A549 (cell line): ENCODE results near the gene WNT3A. TPM values are rescaled to one million over a fixed set of nuclear protein-coding genes. Genes with fewer than 3 reads are reported as not detected.

Source experiments
- ATAC-seq, 2 experiments: fragments of 200-7000 bp in 1 of 2; fragments of >200 bp in 1 of 2; cut with Nextera tagmentation in 1 of 2; cut with Tn5 transposase in 1 of 2; 3 replicates each; pipeline versions ENCODE4 v1.8.0 to v1.9.1; 2018 to 2020; ENCODE audit warnings: mild to moderate bottlenecking in 1 of 2, moderate library complexity in 1 of 2
- CTCF ChIA-PET: fragments of 300-600 bp; sonication (Branson Sonifier 250); formaldehyde crosslinking; extraction: SDS; loops from one replicate; lab custom pipeline; 2021; ENCODE audit warnings: antibody characterized with exemption, inconsistent platforms; lab: Yijun Ruan, JAX
- POLR2A ChIA-PET: fragments of 350-600 bp; formaldehyde crosslinking; extraction: SDS; loops from one replicate; lab custom pipeline; 2021; ENCODE audit warnings: antibody characterized with exemption, inconsistent platforms; lab: Yijun Ruan, JAX
- DNase-seq, 2 experiments: peaks; one replicate each; pipeline versions ENCODE4 v3.0.0 to v3.0.0-alpha.2; 2011 to 2016; ENCODE audit warnings: low read depth in 1 of 2, low spot score in 1 of 2
- FAIRE-seq: peaks from 2 replicates; lab custom pipeline; 2011; peaks lifted over from hg19 to GRCh38; lab: Jason Lieb, UNC
- H3K27ac ChIP-seq, 2 experiments: fragments of >200 bp; sonication (Bioruptor Twin); formaldehyde crosslinking; 3 replicates each; pipeline ENCODE4 v1.5.1; 2016 to 2017
- H3K4me1 ChIP-seq: fragments of >200 bp; sonication (Bioruptor Twin); formaldehyde crosslinking; 3 replicates; pipeline ENCODE4 v1.6.1; 2016
- H3K4me2 ChIP-seq: fragments of >200 bp; sonication (Bioruptor Twin); formaldehyde crosslinking; 3 replicates; pipeline ENCODE4 v1.6.1; 2016
- H3K4me3 ChIP-seq: fragments of >200 bp; sonication (Bioruptor Twin); formaldehyde crosslinking; 3 replicates; pipeline ENCODE4 v1.5.1; 2016
- H3K9me3 ChIP-seq: fragments of >200 bp; sonication (Bioruptor Twin); formaldehyde crosslinking; 3 replicates; pipeline ENCODE4 v1.6.1; 2016
- CBX2 ChIP-seq: fragments of 200-600 bp; sonication (generic); IDR thresholded peaks from 2 replicates; pipeline ENCODE4 v1.6.1; 2016; ENCODE audit warnings: low read depth, mild to moderate bottlenecking, borderline replicate concordance
- E2F6 ChIP-seq: IDR thresholded peaks from 2 replicates; pipeline ENCODE4 v1.6.1; 2012; ENCODE audit warnings: low read depth, borderline replicate concordance
- EHF ChIP-seq: fragments of 250-450 bp; sonication (Bioruptor Pico); IDR thresholded peaks from 2 replicates; pipeline ENCODE4 v1.5.0; 2020; ENCODE audit warnings: mild to moderate bottlenecking
- EHMT2 ChIP-seq: fragments of 200-600 bp; sonication (generic); IDR thresholded peaks from 2 replicates; pipeline ENCODE4 v1.6.1; 2016; ENCODE audit warnings: antibody characterized with exemption, low read depth, mild to moderate bottlenecking, moderate library complexity
- ELK1 ChIP-seq: fragments of 150-350 bp; IDR thresholded peaks from 2 replicates; pipeline ENCODE4 v1.6.1; 2014; ENCODE audit warnings: low read depth, mild to moderate bottlenecking, low read length
- FOSL2 ChIP-seq, 2 experiments: fragments of 450-650 bp in 1 of 2; fragments of >200 bp in 1 of 2; sonication (Bioruptor Twin) in 1 of 2; formaldehyde crosslinking; IDR thresholded peaks; 2 replicates each; pipeline versions ENCODE4 v1.5.0 to v1.6.1; 2016 to 2020; ENCODE audit warnings: mild to moderate bottlenecking in 1 of 2, moderate library complexity in 1 of 2
- HEYL ChIP-seq: fragments of 250-450 bp; sonication (Bioruptor Pico); IDR thresholded peaks from 2 replicates; pipeline ENCODE4 v1.8.0; 2021; ENCODE audit warnings: mild to moderate bottlenecking, moderate library complexity
- HOXB5 ChIP-seq: fragments of 250-450 bp; sonication (Bioruptor Pico); IDR thresholded peaks from 2 replicates; pipeline ENCODE4 v1.5.0; 2020; ENCODE audit warnings: mild to moderate bottlenecking, moderate library complexity
- JUN ChIP-seq, 2 experiments: fragments of >200 bp; sonication (Bioruptor Twin); formaldehyde crosslinking; IDR thresholded peaks; 2 replicates in 1 of 2; 3 replicates in 1 of 2; pipeline ENCODE4 v1.6.1; 2016 to 2017
- KDM5A ChIP-seq: fragments of 200-600 bp; sonication (generic); IDR thresholded peaks from 2 replicates; pipeline ENCODE4 v1.6.1; 2016; ENCODE audit warnings: antibody characterized with exemption, mild to moderate bottlenecking
- MYC ChIP-seq: IDR thresholded peaks from 2 replicates; pipeline ENCODE4 v1.6.1; 2012; ENCODE audit warnings: mild to moderate bottlenecking, inconsistent platforms, low read length, improper control_type of control experiment, borderline replicate concordance
- NPAS2 ChIP-seq: fragments of 250-450 bp; sonication (Bioruptor Pico); IDR thresholded peaks from 2 replicates; pipeline ENCODE4 v1.8.0; 2022; ENCODE audit warnings: mild to moderate bottlenecking, moderate library complexity, borderline replicate concordance
- RCOR1 ChIP-seq: fragments of 150-350 bp; IDR thresholded peaks from 2 replicates; pipeline ENCODE4 v1.6.1; 2014; ENCODE audit warnings: antibody characterized with exemption, low read length, low read depth
- REST ChIP-seq: fragments of 200-600 bp; sonication (generic); IDR thresholded peaks from 2 replicates; pipeline ENCODE4 v1.6.1; 2016; ENCODE audit warnings: antibody characterized with exemption, mild to moderate bottlenecking, moderate library complexity
- RNF2 ChIP-seq: fragments of 200-600 bp; sonication (generic); IDR thresholded peaks from 2 replicates; pipeline ENCODE4 v1.6.1; 2016; ENCODE audit warnings: low read depth, mild to moderate bottlenecking, antibody characterized with exemption, moderate library complexity, borderline replicate concordance
- ZC3H11A ChIP-seq: fragments of 450-650 bp; IDR thresholded peaks from 2 replicates; pipeline ENCODE4 v1.6.1; 2014; ENCODE audit warnings: antibody characterized with exemption, mild to moderate bottlenecking
- ZFP36 ChIP-seq: fragments of 450-650 bp; IDR thresholded peaks from 2 replicates; pipeline ENCODE4 v1.6.1; 2014; ENCODE audit warnings: borderline replicate concordance; ENCODE audit not compliant: partially characterized antibody
- WGBS: methylation state at CpG from one replicate; pipeline ENCODE4 v1.1.6; 2017; ENCODE audit errors: missing lambda C conversion rate; 5-methylcytosine and 5-hydroxymethylcytosine counted together
- polyA plus RNA-seq, 4 experiments: library from polyadenylated mRNA; depleted of rRNA in 3 of 4; stranded (reverse); fragments of >200 nt; fragmentation: RNase III in 1 of 4; extraction: RNeasy Plus Mini Kit Qiagen cat#74134 plus additional on column Dnase treatment in 1 of 4; gene quantifications; 2 replicates in 3 of 4; 3 replicates in 1 of 4; pipeline ENCODE4 v1.2.3, GENCODE V29; 2011 to 2017
- TF ChIP-seq, protein P1 (sequence below): IDR thresholded peaks from 2 replicates; pipeline ENCODE4 v1.6.1; 2012
- TF ChIP-seq, protein P2 (sequence below): fragments of 250-450 bp; sonication (Bioruptor Pico); IDR thresholded peaks from 2 replicates; pipeline ENCODE4 v1.5.0; 2020; ENCODE audit warnings: low read depth, mild to moderate bottlenecking, moderate library complexity

The WNT3A gene
- polyA plus RNA-seq, 2 of the 4 experiments (the other 2 are of a cell fraction) = not detected

DNA sequence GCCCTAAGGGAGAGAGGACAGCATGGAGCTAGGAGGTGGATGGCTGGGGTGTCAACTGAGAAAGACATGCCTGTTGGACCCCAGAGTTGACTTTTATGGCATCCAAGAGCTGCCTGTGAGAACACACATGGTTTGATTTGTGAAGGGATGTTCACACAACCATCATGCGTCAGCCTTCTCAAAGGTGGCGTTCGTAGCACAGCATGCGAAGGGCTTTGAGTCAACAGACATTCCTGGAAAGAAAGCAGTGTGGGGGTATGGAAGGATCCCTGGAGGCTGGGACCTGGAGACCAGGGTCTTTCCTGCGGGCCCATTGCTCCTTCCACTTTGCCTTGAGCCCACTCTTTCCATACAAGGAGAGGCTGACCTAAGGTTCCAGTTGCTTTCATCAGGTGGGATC, 6.4 kb upstream of the WNT3A start:
- 79% methylated on average over 5 of the region's 5 CpGs for WGBS
- TF ChIP-seq RNF2 = no peak
- TF ChIP-seq, protein P1, sequence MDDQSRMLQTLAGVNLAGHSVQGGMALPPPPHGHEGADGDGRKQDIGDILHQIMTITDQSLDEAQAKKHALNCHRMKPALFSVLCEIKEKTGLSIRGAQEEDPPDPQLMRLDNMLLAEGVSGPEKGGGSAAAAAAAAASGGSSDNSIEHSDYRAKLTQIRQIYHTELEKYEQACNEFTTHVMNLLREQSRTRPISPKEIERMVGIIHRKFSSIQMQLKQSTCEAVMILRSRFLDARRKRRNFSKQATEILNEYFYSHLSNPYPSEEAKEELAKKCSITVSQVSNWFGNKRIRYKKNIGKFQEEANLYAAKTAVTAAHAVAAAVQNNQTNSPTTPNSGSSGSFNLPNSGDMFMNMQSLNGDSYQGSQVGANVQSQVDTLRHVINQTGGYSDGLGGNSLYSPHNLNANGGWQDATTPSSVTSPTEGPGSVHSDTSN = no peak
- TF ChIP-seq HEYL (CRISPR knock-in tag) = no peak
- no peak for TF ChIP-seq MYC
- TF ChIP-seq FOSL2 (IDR thresholded peaks at IDR 0.05) = no peak
- TF ChIP-seq FOSL2 (CRISPR knock-in tag; IDR thresholded peaks at IDR 0.05) = no peak
- no peak for TF ChIP-seq NPAS2 (CRISPR knock-in tag)
- no peak for TF ChIP-seq JUN (IDR thresholded peaks at IDR 0.05)
- TF ChIP-seq RCOR1 = no peak
- TF ChIP-seq ZFP36 = no peak
- no peak for TF ChIP-seq CBX2
- TF ChIP-seq ELK1 = no peak
- TF ChIP-seq, protein P2, sequence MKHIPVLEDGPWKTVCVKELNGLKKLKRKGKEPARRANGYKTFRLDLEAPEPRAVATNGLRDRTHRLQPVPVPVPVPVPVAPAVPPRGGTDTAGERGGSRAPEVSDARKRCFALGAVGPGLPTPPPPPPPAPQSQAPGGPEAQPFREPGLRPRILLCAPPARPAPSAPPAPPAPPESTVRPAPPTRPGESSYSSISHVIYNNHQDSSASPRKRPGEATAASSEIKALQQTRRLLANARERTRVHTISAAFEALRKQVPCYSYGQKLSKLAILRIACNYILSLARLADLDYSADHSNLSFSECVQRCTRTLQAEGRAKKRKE = no peak
- TF ChIP-seq EHMT2 = no peak
- no peak for TF ChIP-seq HOXB5 (CRISPR knock-in tag)
- no peak for TF ChIP-seq E2F6
- no peak for TF ChIP-seq REST
- no peak for TF ChIP-seq EHF (CRISPR knock-in tag)
- TF ChIP-seq KDM5A = no peak
- TF ChIP-seq ZC3H11A = no peak
- ATAC-seq (no peak), DNase-seq (no peak), FAIRE-seq (no peak)
- H3K4me1 ChIP-seq = no peaks in the 10 kb centered on the region
- H3K4me2 ChIP-seq = no peak overlapping the region
- no peak overlapping the region for H3K27ac ChIP-seq
- CTCF ChIA-PET = interaction anchor here (1.1 to 3.9 kb wide), 7 partner anchors 11 to 168 kb away, joined by 3 to 24 read pairs (median 9); no protein-coding TSS in a partner anchor
- no peak overlapping the region for H3K4me3 ChIP-seq
- POLR2A ChIA-PET = no interaction called here
- peaks cover 30% of the 10 kb centered on the region for H3K9me3 ChIP-seq
